HG02642 (cell line): ENCODE data around the gene SH3BGR.

ENCODE experiments used
- ATAC-seq: cut with Tn5 transposase; IDR thresholded peaks from one replicate; pipeline ENCODE4 v1.9.1; 2021; ENCODE audit warnings: mild to moderate bottlenecking; ENCODE audit not compliant: unreplicated experiment, poor library complexity

The SH3BGR gene

DNA sequence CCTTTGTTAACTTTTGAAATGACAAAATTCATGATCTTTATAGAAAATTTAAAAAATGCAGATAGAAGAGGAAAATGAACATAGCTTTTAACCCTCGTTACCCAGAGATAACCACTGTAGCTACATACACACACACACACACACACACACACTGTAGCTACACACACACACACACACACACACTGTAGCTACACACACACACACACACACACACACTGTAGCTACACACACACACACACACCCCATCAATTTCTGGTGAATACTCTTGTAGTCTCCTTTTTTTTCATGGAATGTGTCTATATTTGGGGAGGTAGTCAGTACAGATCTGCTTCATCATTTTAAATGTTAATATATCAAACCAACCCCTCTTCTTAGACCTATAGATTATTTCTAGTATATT is 58.5 kb downstream of the SH3BGR start:
- ATAC-seq: no peak

DNA sequence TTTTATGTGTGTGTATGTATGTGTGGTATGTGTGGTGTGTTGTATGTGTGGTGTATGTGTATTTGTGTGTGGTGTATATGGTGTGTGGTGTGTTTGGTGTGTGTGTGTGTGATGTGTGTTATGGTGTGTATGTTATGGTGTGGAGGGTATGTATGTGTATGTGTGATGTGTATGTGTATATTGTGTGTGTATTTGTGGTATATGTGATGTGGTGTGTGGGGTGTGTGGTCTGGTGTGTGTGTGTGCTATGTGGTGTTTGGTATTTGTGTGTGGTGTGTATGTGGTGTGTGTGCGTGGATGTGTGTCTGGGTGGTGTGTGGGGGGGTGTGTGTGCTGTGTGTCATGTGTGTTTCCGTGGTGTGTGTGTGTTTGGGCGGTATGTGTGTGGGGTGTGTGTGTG is 59.3 kb downstream of the SH3BGR start:
- no peak for ATAC-seq

DNA sequence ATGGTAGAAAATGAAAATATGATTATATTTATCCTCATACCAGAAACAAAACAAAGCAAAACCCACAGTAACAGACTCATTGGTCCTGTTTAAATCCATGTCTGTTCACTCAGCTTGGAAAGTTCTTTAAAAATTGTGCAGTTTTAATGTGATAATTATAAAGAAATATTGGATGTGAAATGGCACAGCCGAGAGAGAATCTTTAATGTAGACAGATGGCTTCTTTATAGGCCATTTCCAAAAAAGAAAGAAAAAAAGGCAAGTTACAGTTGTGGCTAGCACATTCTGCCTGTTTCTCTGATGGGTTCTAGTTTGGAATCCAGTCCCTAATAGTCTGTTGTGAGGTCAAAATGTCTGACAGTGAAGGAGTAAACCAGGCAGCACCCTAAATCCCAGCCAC is 62.0 kb downstream of the SH3BGR start:
- ATAC-seq: no peak

DNA sequence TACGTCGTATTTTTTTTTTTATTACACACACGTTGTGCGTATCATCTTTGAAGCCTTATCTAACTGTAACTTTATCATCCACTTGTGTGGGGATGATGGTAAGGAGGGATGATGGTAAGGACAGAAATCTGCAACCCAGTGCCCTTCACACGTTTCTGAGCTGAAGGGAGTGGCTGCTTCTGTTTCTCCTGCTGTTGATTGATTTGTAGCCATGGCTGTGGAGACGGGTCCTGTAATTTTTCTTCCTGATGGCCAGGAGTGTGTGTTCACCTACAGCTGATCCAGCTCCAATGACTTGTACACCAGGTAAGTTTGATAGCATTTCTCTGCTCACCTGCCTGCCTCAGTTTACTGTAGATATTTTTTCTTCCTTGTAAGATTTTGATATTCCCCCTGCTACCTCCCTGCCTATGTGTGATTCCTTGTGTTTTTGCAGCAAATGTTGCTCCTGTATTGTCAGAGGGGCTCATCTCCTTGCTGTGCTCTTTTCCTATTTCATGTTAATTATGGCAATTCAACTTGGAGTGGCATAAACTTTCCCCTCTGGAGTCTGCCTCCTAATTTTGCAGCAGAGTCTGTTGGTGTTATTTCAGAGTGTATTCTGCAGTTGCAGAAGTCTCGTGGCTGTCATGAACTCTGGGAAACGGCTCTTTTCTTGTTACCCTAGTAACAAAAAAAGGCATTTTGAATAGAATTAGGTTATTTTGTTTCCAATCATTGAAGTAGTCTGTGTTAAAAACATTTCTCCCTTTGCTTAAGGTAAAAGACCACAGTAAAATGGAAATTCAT is 64.1 kb downstream of the SH3BGR start:
- ATAC-seq: no peak

DNA sequence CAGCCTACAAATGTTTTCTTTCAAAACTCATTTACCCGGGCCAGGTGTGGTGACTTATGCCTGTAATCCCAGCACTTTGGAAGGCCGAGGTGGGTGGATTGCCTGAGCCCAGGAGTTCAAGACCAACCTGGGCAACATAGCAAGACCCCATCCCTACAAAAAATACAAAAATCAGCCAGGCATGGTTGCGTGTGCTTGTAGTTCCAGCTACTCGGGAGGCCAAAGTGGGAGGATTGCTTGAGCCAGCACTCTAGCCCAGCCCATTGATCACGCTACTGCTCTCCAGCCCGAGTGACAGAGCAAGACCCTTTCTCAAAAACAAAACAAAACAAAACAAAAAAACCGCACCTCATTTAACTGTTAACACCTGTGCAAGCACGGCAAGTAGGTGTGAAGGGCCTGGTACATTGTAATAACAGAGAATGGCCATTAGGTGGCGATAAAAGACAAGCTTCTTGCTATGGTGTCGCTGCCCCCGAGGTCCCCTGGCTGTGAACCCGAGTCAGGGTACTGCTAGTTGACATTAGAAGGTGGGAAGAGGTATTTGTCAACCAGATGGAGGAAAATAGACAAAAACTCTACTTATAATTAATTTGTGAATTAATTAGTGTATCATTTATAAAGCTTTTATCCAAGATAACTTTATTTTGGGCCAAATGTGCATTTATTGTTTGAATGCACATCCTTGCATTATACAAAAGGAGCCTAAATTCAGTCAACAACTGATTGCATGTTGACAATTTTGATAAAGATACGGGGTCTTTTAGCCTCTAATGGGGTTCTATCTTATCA is 66.5 kb downstream of the SH3BGR start:
- ATAC-seq: peak; percentile 75

DNA sequence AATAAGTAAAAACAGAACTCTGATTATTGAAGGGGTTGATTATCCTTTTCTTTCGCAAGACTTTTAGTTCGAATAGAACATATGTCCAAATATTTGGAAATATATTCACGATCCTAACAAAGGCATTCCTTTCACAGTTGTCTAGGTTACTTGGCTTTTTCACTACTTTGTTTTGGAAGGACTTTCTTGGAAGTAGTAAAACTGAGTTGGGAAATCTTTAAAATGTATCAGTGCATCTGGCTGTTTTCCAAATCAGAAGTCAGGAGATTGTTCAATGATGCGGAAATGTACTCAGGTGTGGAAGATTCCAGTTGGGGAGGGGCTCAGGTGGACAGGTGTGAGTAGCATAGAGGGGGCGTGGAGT is 67.1 kb downstream of the SH3BGR start:
- no peak for ATAC-seq

DNA sequence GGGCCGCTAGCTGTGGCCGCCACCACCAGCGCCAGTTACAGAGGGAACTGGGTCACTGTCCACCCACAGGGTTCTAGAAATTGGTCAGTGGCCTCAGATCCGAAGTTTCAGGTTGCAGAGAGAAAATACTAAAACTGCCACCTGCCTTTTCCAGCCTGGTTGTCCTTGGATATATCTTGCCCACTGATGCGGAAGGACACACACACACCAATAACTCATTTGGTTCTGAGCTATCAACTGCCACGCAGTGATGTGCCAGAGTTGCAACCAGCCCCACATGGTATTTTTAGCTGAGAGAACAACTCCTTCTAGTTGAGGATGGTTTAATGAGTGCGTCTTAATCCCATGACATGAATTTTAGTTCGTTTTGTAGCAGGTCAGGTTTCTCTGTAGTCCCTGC is 68.1 kb downstream of the SH3BGR start:
- ATAC-seq: no peak

DNA sequence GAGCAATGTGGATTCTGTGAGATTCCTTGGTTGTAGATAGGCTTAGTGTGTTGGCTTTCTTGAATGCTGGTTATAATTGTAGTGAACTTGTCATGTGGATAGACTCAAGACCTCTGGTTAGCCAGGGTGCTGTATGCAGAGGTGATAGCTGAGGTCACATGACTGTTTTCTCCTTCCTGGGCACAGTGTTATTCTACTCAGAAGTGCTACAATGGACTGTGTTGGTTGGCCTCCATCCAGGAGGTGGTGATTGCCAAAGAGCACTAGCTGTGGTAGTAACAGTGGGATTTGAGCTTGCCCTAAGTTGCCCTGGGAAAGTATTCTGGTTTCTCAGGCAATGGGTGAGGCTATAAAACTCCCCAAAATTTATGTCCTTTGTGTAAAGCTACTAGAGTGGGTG is 71.6 kb downstream of the SH3BGR start:
- no peak for ATAC-seq

DNA sequence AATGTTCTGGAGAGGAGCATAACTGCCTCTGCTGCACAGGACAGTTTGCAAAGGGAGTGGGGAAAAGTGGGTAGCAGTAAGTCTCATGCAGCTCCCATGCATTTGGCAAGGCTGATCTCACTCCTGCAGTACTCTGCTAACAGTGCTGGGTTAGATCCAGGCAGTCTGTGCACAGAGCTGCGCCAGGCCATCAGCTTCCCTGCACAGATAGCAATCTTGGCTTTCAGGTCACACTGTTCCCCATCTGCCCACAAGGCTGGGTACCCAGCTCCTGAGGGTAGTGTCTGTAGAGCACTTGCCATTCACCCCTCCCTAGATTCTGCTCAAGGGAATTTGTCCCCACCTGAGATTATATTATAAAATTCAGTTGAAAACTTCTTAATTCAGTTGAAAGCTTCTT is 72.1 kb downstream of the SH3BGR start:
- no peak for ATAC-seq

DNA sequence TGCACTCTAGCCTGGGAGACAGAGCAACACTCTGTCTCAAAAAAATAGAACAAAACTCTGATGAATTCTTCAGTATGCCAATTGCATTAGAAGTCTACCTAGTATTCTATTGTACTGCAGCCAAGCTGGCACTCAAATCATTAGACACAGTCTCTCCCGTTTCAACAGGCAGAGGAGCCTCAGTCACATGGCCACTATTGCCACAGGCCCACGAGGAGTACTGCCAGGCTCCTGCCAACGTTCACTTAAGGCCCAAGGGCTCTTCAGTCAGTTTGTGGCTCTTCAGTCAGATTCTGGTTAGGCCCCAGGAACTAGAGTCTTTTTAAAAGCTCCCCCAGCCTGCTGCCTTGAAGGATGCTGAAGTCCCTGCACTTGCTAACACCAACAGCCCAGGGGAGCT is 73.4 kb downstream of the SH3BGR start:
- ATAC-seq: no peak

DNA sequence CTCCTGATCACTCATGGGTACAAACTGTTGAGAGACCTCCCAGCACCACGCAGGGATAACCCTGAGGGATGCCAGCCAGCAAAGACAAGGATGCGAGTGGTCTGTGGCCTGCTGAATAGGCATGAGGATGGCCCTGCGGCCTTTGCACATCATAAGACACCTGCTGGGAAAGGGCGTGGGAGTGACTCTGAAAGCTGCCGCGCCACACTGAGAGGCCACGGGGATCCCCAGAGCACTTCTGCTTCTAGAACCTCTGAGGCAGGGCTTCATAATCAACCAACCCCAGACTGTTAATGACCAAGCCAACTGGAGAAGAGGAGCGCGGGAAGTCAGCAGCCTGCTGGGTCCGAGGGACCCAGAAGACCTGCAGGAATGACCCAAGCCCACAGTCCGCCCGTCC is 73.8 kb downstream of the SH3BGR start:
- ATAC-seq: no peak

DNA sequence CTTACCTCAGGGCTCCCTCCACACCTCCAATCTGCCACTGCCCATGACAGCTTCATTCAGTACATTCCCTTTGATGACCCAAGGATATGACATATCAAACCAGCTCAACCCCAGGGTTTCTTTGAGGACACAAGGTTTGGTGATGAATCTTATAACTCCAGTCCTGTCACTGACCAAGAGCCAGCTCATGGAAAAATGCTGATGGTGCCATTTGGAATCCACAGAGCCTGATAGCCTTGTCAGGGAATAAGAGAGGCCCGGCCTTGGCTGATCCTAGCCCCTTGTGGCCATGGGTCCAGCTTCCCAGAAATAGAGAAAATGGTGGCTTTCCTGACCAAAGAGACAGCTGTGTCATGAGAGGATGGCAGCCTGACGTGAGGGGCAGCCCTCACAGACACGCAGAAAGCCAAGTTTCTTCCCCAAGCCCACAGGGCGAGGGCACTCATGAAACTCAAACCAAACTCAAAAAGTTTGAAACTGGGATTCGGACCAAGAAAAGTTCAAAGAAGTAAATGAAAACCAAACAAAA is 75.4 kb downstream of the SH3BGR start:
- ATAC-seq: no peak

DNA sequence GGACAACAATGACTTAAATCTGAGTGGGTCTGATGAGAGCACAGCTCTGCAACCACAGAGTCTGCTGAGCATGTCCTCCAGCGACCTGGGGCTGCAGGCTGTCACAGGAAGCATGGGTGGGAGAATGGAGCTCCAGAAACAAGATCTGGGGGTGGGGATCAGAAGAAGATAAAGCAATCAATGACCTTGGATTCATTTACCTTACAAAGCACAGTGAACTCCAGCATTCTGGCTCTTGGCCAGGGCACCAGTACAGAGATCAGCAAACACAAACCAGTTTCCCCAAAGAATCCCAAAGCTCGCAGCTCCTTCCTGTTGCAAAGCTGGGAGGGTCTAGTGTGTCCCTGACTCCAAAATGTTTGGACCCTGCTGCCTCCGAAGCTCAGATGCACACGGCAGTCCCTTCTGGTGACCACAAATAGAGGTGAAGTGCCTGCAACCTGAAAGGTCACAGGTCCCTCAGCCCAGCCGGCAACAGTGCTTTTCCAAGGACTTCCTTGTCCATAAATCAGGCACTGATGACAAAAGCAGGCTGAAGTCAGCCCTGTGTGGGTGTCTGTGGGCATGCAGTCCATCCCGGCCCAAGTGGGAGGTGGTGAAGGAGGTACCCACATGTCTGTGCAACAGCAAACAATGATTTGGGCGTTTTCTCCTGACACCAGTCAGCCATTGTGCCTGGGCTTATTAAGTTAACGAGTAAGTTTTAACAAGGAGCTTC is 76.1 kb downstream of the SH3BGR start:
- no peak for ATAC-seq

DNA sequence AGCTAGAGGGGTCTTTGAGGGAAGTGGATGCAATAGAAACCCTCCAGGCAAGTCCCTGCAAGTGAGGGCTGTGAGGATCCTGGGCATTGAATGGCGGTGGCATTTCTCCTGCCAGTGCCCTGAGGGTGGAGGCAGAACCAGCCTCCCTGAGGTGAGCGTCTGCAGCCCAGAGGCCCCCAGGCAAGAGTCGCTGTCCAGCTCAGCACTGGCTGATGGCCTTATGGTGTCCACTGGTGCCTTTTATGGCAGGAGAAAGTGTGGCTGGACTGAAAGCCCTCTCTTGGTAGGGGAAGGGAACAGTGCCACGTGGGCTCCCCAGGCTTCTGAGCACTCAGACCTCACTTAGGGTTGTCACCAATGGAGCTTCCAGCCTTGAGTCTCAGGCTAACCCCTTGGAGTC is 77.3 kb downstream of the SH3BGR start:
- ATAC-seq: no peak

DNA sequence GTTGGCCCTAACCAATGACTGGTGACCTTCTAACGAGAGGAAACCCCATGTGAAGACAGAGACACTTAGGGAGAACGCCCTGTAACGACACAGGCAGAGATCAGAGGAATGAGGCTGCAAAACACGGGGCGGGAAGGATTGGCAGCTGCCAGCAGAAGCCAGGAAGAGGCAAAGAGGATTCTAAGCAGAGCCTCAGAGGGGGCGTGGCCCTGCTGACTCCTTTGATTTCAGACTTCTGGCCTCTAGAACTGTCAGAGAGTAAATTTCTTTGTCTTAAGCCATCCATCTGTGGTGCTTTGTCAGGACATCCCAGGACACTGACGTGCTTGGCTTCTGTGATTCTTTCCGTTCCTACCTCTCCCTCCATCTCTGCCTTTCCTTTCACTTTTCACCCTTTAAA is 79.3 kb downstream of the SH3BGR start:
- ATAC-seq: no peak

DNA sequence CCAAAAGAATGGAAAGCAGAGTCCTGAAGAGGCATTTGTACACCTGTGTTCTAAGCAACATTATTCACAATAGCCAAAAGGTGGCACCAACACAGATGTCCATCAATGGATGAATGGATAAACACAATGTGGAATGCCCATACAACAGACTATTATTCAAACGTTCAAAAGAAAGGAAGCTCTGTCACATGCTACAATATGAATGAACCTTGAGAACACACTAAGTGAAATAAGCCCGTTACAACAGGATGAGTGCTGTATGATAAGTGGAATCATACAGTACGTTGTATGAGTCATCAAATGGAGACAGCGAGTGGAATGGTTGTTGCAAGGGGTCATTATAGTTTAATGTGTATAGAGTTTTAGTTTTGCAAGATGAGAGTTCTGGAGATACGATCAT is 80.1 kb downstream of the SH3BGR start:
- no peak for ATAC-seq

DNA sequence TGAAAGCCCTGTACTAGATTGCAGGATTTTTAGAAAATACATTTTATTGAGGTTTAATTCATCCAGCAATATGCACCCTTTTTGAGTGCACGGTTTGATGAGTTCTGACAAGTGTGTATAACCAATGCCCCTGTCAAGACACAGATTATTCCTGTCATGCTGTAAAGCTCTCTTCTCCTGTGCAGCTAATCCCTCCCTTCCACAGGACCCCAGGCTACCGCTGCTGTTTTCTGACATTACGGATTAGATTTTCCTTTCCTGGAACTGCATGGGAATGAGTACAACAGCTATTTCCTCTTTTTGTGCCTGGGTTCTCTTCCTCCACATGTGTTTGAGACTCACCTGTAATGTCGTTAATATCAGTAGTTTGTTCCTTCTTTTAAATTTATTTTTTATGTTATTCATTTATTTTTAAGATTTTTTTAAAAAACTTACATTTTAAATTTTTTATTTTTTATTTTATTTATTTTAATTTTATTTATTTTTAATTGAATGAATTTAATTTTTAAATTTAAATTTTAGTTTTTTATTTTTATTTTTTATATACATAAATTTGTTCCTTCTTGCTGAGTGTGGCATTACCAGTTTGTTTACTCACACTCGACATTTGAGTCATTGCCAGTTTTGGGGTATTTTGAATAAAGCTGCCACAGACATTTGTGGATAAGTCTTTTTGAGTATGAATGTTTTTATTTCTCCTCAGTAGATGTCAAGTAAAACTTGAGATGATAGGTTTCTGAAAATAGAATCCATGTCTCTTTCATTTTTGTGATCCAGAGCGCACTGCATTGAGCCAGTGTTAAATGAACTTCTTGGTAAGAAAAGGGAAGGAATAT is 82.0 kb downstream of the SH3BGR start:
- no peak for ATAC-seq

DNA sequence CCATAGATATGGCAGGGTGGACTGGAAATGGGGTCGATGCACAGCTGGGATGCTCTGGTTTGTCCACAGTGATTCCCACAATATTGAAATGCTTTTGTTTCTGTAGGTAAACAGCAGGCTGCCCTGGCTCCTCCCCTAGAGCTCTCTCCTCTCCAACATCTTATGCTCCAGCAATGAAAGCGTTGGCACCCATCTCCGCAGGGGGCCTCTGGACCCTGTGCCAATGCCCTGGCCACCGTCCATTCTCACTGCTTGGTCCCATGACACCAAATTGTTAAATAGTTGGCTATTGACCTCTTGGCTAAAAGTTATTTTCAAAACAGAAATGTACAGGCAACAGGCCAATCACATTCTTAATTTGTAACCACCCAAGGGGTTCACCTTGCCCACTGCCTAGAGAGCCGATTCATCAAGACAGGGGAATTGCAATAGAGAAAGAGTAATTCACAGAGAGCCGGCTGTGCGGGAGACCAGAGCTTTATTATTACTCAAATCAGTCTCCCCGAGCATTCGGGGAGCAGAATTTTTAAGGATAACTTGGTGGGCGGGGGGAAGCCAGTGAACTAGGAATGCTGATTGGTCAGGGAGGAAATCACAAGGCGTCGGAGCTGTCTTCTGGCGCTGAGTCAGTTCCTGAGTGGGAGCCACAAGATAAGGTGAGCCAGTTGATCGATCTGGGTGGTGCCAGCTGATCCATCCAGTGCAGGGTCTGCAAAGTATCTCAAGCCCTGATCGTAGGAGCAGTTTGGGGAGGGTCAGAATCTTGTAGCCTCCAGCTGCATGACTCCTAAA is 84.1 kb downstream of the SH3BGR start:
- no peak for ATAC-seq

DNA sequence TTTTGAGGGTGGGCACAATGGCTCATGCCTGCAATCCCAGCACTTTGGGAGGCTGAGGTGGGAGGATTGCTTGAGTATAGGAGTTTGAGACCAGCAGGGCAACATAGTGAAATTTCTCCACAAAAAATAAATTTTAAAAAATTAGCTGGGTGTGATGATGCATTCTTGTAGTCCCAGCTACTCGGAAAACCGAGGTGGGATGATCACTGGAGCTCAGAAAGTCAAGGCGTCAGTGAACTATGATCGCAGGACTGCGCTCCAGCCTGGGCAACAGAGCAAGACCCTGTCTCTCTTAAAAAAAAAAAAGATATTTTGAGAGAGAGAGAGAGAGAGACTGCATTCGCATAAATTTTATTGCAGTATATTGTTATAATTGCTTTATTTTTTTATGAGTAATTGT is 85.1 kb downstream of the SH3BGR start:
- ATAC-seq: no peak
